Neural progenitor cell (in vitro differentiated cells): ENCODE results near the gene TCEANC2.

Experiments
- EZH2 ChIP-seq: fragments of 200-600 bp; sonication (generic); IDR thresholded peaks from 2 replicates; pipeline ENCODE4 v1.6.1; 2017; ENCODE audit warnings: antibody characterized with exemption, mild to moderate bottlenecking, moderate library complexity
- EZH2phosphoT487 ChIP-seq: fragments of 200-600 bp; sonication (generic); IDR thresholded peaks from 2 replicates; pipeline ENCODE4 v1.6.1; 2017; ENCODE audit warnings: antibody characterized with exemption
- TF ChIP-seq, protein P1 (sequence below): fragments of 200-600 bp; sonication (generic); IDR thresholded peaks from 2 replicates; pipeline ENCODE4 v1.5.1; 2017; ENCODE audit warnings: antibody characterized with exemption, mild to moderate bottlenecking

DNA sequence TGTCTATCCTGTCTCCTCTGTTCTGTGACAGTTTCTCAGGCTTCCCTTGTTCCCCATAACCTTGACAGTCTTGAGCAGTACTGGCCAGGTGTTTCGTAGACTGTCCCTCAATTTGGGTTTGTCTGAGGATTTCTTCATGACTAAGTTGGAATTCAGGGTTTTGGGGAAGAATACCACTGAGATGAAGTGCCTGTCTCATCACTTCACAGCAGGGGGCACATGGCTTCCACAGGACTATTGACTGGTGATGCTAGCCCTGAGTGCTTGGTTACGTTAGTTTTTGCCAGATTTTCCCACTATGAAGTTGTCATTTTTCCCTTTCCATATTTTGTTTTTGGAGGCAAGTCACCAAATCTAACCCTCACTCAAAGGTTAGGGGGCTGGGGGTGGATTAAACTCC is 53.7 kb downstream of the TCEANC2 start:
- TF ChIP-seq, protein P1, sequence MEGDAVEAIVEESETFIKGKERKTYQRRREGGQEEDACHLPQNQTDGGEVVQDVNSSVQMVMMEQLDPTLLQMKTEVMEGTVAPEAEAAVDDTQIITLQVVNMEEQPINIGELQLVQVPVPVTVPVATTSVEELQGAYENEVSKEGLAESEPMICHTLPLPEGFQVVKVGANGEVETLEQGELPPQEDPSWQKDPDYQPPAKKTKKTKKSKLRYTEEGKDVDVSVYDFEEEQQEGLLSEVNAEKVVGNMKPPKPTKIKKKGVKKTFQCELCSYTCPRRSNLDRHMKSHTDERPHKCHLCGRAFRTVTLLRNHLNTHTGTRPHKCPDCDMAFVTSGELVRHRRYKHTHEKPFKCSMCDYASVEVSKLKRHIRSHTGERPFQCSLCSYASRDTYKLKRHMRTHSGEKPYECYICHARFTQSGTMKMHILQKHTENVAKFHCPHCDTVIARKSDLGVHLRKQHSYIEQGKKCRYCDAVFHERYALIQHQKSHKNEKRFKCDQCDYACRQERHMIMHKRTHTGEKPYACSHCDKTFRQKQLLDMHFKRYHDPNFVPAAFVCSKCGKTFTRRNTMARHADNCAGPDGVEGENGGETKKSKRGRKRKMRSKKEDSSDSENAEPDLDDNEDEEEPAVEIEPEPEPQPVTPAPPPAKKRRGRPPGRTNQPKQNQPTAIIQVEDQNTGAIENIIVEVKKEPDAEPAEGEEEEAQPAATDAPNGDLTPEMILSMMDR = no peak
- TF ChIP-seq EZH2 (no peak), EZH2phosphoT487 (no peak)
